DMS 273 (cell line): ENCODE data around the gene HEPHL1.

Experiments used
- DNase-seq: peaks from one replicate; lab custom pipeline; 2025; ENCODE audit not compliant: unreplicated experiment; lab: John Stamatoyannopoulos, UW

Gene HEPHL1

GRCh38 chr11:94128291-94128745, 107.2 kb downstream of the HEPHL1 start:
- DNase-seq, result peak; percentile 67

GRCh38 chr11:94128746-94129511, 107.8 kb downstream of the HEPHL1 start, which contains the start of gene PANX1:
Gene PANX1, plus strand, starts transcription at chr11:94128841. Its CDS starts 472 bp downstream, at chr11:94129313.
- DNase-seq, result peak; percentile 87

GRCh38 chr11:94129512-94130297, 108.6 kb downstream of the HEPHL1 start:
- DNase-seq, result peak; percentile 58

GRCh38 chr11:94130298-94131046, 109.3 kb downstream of the HEPHL1 start:
- no peak for DNase-seq

GRCh38 chr11:94131047-94131717, 110.0 kb downstream of the HEPHL1 start:
- no peak for DNase-seq

- DNase-seq, result peak; percentile 6
These were observed 110.6 kb downstream of the HEPHL1 start for GRCh38 chr11:94131718-94132115.

- no peak for DNase-seq
These were observed 111.0 kb downstream of the HEPHL1 start for GRCh38 chr11:94132152-94132558.

- DNase-seq, result no peak
These were observed 111.8 kb downstream of the HEPHL1 start for GRCh38 chr11:94132823-94133408.

- no peak for DNase-seq
These were observed 112.6 kb downstream of the HEPHL1 start for GRCh38 chr11:94133752-94134151.

- no peak for DNase-seq
These were observed 113.7 kb downstream of the HEPHL1 start for GRCh38 chr11:94134651-94135512.

GRCh38 chr11:94139416-94139815, 118.3 kb downstream of the HEPHL1 start:
- no peak for DNase-seq

- DNase-seq, result no peak
These were observed 119.1 kb downstream of the HEPHL1 start for GRCh38 chr11:94140154-94140655.

- no peak for DNase-seq
These were observed 120.6 kb downstream of the HEPHL1 start for GRCh38 chr11:94141511-94142307.

- DNase-seq, result no peak
These were observed 121.4 kb downstream of the HEPHL1 start for GRCh38 chr11:94142308-94143281.

- no peak for DNase-seq
These were observed 123.1 kb downstream of the HEPHL1 start for GRCh38 chr11:94144216-94144615.

- DNase-seq, result no peak
These were observed 123.5 kb downstream of the HEPHL1 start for GRCh38 chr11:94144664-94145063.

GRCh38 chr11:94145431-94145830, 124.3 kb downstream of the HEPHL1 start:
- DNase-seq, result no peak
